ENCODE data around the gene DSG3. TPM values are rescaled to one million over a fixed set of nuclear protein-coding genes. Genes with fewer than 3 reads are reported as not detected.

Gene DSG3
- total RNA-seq, 2 donors from 2014 or later, result not detected

GRCh38 chr18:31439807-31440325 is 7.7 kb upstream of the DSG3 start:
- no peak overlapping the region for H3K4me3 Mint-ChIP-seq
- TF ChIP-seq CTCF (conservative IDR thresholded peaks at IDR 0.05), result no peak
- Histone ChIP-seq H3K9ac (ENCODE audit: extremely low read depth, low read length, poor library complexity, severe bottlenecking) (no peak overlapping the region), H3K27me3 (ENCODE audit: control insufficient read depth, insufficient read depth, low read length, poor library complexity, severe bottlenecking) (no peaks in the 10 kb centered on the region), H3K4me3 (ENCODE audit: low read length) (no peak overlapping the region), H3K9me3 (ENCODE audit: control insufficient read depth, low read length) (no peaks in the 10 kb centered on the region), H3K36me3 (ENCODE audit: control insufficient read depth, insufficient read depth, low read length) (no peaks in the 10 kb centered on the region), H3K27ac (ENCODE audit: low read depth, low read length) (no peak overlapping the region), H3K4me1 (ENCODE audit: control insufficient read depth, insufficient read depth, low read length) (no peaks in the 10 kb centered on the region)
- H3K27ac Mint-ChIP-seq, result no peak overlapping the region
- no peaks in the 10 kb centered on the region for H3K27me3 Mint-ChIP-seq (ENCODE audit: insufficient read depth)
- H3K9me3 Mint-ChIP-seq, result no peaks in the 10 kb centered on the region
- no peaks in the 10 kb centered on the region for H3K36me3 Mint-ChIP-seq (ENCODE audit: low read depth)
- no peaks in the 10 kb centered on the region for H3K4me1 Mint-ChIP-seq
- 79 to 93% methylated on average over 2 to 6 of the region's 6 CpGs for whole genome bisulfite sequencing, 2 experiments (ENCODE audit: insufficient coverage in 1 of 2, insufficient read length in 1 of 2)
- DNase-seq, result no peak

- no peaks in the 10 kb centered on the region for H3K27me3 ChIP-seq (ENCODE audit: control insufficient read depth, insufficient read depth, low read length, poor library complexity, severe bottlenecking)
- H3K27ac ChIP-seq (ENCODE audit: low read depth, low read length), result no peak overlapping the region
- no peak for DNase-seq
- H3K27me3 Mint-ChIP-seq (ENCODE audit: insufficient read depth), result no peaks in the 10 kb centered on the region
- H3K27ac Mint-ChIP-seq, result no peak overlapping the region
- no peaks in the 10 kb centered on the region for H3K4me1 Mint-ChIP-seq
- no peaks in the 10 kb centered on the region for H3K9me3 Mint-ChIP-seq
- H3K4me3 Mint-ChIP-seq, result no peak overlapping the region
- no peaks in the 10 kb centered on the region for H3K9me3 ChIP-seq (ENCODE audit: control insufficient read depth, low read length)
- H3K36me3 ChIP-seq (ENCODE audit: control insufficient read depth, insufficient read depth, low read length), result no peaks in the 10 kb centered on the region
- TF ChIP-seq CTCF (conservative IDR thresholded peaks at IDR 0.05), result no peak
- no peak overlapping the region for H3K9ac ChIP-seq (ENCODE audit: extremely low read depth, low read length, poor library complexity, severe bottlenecking)
- no peaks in the 10 kb centered on the region for H3K36me3 Mint-ChIP-seq (ENCODE audit: low read depth)
- no peaks in the 10 kb centered on the region for H3K4me1 ChIP-seq (ENCODE audit: control insufficient read depth, insufficient read depth, low read length)
- no peak overlapping the region for H3K4me3 ChIP-seq (ENCODE audit: low read length)
- WGBS, 2 experiments (ENCODE audit: insufficient coverage in 1 of 2, insufficient read length in 1 of 2), result 90 to 94% methylated on average over 4 to 6 of the region's 6 CpGs
Measured at GRCh38 chr18:31440787-31441186, 6.8 kb upstream of the DSG3 start.

GRCh38 chr18:31441493-31441892 is 6.0 kb upstream of the DSG3 start:
- H3K27ac Mint-ChIP-seq, result no peak overlapping the region
- 81 to 93% methylated on average over 3 to 4 of the region's 4 CpGs for WGBS, 2 experiments (ENCODE audit: insufficient coverage in 1 of 2, insufficient read length in 1 of 2)
- H3K27me3 ChIP-seq (ENCODE audit: control insufficient read depth, insufficient read depth, low read length, poor library complexity, severe bottlenecking), result no peaks in the 10 kb centered on the region
- TF ChIP-seq CTCF (conservative IDR thresholded peaks at IDR 0.05), result no peak
- no peaks in the 10 kb centered on the region for H3K9me3 ChIP-seq (ENCODE audit: control insufficient read depth, low read length)
- H3K4me3 Mint-ChIP-seq, result no peak overlapping the region
- no peaks in the 10 kb centered on the region for H3K9me3 Mint-ChIP-seq
- no peaks in the 10 kb centered on the region for H3K36me3 ChIP-seq (ENCODE audit: control insufficient read depth, insufficient read depth, low read length)
- H3K27ac ChIP-seq (ENCODE audit: low read depth, low read length), result no peak overlapping the region
- no peaks in the 10 kb centered on the region for H3K4me1 Mint-ChIP-seq
- no peak overlapping the region for H3K9ac ChIP-seq (ENCODE audit: extremely low read depth, low read length, poor library complexity, severe bottlenecking)
- no peak for DNase-seq
- no peaks in the 10 kb centered on the region for H3K4me1 ChIP-seq (ENCODE audit: control insufficient read depth, insufficient read depth, low read length)
- H3K4me3 ChIP-seq (ENCODE audit: low read length), result no peak overlapping the region
- H3K36me3 Mint-ChIP-seq (ENCODE audit: low read depth), result no peaks in the 10 kb centered on the region
- H3K27me3 Mint-ChIP-seq (ENCODE audit: insufficient read depth), result no peaks in the 10 kb centered on the region

Measured in endodermal cell (in vitro differentiated cells).